GM20431 (cell line): ENCODE results near the gene CDA.

Source experiments
- in situ Hi-C: fragments of 300-500 bp; cut with MseI, MboI; formaldehyde crosslinking; loops from one replicate; pipeline ENCODE4 v1.15.0; 2020; ENCODE audit warnings: low sequenced_read_pairs; ENCODE audit not compliant: unreplicated experiment

CDA gene

DNA sequence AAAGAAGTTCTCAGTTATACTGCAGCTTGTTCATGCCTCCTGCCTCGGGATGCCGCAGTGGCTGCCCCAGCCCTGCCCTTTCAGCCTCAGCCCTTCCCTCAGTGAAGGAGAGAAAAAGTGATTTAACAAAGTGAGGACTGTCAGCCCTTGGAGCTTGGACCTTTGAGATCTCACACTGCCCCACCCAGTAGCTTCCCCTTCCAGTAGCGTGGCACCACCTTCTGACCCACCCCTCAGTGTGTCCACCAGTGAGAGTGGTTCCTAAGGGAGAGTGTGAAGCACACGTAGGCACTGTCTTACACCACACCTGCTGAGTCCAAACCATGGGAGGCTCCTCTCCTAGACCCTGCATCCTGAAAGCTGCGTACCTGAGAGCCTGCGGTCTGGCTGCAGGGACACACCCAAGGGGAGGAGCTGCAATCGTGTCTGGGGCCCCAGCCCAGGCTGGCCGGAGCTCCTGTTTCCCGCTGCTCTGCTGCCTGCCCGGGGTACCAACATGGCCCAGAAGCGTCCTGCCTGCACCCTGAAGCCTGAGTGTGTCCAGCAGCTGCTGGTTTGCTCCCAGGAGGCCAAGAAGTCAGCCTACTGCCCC is at the start of gene CDA:
CDA (plus strand) TSS at position 464 of the 592 bp plus-strand sequence; CDS start at position 497, 33 bp downstream.
- in situ Hi-C loops, result no loop called here

DNA sequence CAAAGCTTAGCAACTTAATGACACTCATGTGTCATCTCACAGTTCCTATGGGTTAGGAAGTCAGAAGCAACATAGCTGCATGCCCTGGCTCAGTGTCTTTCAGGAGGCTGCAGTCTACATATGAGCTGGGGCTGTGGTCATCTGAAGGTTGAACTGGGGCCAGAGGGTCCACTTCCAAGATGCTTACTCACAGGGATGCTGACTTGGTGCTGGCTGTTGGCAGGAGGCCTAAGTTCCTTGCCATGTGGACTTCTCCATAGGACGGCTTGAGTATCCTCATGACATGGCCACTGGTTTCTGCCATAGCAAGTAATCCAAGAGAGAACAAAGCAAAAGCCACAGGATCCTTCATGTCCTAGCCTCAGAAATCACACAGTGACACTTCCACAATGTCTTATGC is 48.6 kb upstream of the CDA start:
- in situ Hi-C loops, result no loop called here

DNA sequence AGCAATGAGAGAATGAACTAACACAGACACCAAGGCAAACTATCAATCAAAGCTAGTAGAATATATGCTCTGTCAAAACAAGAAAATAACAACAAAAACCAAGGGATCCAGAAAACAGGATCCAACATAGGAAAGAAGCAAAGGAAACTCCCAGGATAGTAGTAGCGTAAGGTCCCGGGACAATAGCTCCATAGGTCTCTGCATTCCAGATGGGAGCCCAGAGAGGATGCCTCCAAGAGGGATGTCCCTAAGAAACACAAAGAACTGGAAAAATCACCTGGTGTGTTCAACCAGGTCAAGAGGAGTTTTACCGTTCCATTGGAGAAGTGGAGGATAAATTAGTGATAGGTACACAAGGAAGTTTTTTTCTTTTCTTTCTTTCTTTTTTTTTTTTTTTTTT is 42.3 kb upstream of the CDA start:
- in situ Hi-C loops, result no loop called here

DNA sequence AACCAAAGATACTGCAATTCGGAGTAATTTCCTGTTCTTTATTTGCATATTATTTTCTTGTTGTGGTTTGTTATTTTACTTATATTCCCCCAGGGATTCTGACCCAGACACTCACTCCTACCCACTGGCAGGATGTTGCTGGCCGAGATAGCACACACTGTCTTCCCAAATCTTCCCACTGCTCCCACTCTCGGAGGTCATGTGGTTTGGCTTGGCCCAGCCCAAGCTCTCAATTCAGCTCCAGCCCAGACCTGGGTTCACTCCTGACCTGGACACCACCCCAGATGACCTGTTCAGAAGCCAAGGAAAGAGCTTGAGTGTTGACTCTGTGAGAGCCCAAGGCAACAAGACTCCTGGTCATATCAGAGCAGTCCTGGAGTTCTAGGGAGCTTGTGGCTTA is 37.7 kb upstream of the CDA start:
- in situ Hi-C loops, result no loop called here

DNA sequence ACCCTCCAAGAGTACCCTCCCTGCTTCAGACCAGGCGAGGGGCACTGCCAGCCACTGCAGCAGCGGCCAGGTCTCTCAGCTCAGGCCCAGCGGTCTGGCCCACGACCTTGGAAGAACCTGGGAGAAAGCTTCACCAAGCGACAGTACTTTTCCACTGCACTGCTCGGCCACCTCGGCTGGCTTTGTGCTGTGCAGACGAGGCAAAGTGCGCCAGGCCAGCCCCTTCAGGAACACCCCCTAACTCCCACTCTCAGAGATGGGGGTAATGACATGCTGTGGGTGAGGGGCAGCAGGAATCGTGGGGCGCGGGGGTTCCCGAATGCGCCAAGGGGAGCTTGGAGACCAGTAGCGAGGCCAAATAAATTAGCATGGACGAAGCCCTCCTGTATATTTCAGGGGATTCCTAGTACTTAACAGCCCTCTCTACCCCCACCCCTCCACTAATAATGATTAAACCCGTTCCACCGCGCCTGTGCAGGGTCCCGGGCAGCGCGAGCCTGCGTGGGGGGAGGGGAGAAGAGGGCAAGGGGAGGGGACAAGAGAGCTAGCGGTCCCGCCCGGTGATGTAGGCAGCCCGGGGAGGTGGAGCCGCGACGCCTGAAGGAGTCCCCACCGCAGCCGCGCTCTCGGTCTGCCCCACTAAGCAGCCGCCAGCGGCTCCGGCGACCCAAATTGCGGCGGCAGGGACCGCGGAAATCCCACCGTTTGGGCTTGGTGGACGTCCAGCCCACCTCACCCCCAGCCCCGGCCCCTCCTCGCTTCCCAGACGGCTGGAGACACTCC is 36.8 kb upstream of the CDA start, which contains the start of gene FAM43B:
FAM43B (plus strand) TSS at position 629 of the 783 bp plus-strand sequence. CDS start 401 bp downstream, outside the sequence.
- in situ Hi-C loops, result no loop called here

DNA sequence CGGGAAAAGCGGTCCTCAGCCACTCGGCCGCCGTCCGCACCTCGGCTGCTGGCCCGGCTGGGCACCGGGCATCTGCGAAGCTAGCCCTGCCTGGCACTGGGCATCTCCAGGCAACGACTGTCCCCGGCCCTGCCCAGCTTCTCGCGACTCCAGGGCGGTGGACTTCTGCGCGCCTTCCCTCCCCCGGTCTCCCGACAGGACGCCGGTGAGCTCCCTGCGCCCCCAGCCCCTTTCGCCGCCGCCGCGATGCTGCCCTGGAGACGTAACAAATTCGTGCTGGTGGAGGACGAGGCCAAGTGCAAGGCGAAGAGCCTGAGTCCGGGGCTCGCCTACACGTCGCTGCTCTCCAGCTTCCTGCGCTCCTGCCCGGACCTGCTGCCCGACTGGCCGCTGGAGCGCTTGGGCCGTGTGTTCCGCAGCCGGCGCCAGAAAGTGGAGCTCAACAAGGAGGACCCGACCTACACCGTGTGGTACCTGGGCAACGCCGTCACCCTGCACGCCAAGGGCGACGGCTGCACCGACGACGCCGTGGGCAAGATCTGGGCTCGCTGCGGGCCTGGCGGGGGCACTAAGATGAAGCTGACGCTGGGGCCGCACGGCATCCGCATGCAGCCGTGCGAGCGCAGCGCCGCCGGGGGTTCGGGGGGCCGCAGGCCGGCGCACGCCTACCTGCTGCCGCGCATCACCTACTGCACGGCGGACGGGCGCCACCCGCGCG is 36.0 kb upstream of the CDA start:
- in situ Hi-C loops, result no loop called here

DNA sequence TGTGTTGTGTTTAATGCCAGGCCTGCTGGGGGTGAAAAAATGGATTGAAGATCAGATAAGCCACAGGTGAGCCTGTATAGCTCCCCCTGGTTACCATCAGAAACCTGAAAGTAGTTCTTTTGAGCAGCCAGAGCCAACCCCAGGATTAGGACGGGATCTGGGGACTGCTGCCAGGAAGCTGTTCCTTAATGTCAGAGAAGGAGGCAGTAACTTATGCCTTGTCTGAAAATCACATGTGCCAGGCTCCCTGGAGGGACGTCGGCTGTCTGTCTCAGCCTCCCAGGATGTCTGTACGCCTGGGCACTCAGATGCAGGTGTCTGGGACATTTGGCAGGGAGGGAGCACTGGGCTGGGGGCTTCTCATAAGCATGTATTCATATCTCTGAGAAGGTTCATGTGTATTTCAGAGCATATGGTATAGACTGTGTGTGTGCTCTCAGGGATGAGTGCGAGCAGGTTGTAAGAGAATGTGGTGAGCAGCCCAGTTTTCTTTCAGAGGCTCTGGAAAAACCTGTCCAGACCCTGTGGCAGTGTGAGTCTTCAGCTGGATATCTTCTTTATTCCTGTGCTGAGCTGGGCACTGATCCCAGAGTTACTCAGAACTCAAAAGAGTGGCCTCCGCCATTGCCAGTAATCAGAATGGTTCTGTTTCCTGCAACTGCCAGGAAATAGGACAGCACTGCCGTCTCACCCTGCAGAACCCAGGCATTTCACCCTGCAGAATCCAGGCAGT is 33.7 kb upstream of the CDA start:
- in situ Hi-C loops, result no loop called here

DNA sequence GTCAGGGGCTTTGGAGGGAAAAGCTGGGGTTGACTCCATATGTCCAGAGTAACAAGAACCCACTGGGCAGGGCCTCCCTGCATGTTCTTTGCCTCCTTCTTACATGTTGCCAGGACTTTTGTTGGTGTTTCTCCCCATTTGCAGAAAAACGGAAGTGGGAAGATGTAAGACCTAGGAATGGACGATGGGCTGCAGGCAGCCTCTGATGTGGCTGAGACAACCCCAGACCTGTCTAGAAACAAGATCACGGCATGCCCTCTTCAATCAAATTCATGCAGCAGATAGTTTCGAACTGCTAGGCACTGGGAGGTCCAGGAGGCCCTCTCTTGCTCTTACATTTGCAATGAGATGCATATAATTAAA is 33.2 kb upstream of the CDA start:
- in situ Hi-C loops, result no loop called here

DNA sequence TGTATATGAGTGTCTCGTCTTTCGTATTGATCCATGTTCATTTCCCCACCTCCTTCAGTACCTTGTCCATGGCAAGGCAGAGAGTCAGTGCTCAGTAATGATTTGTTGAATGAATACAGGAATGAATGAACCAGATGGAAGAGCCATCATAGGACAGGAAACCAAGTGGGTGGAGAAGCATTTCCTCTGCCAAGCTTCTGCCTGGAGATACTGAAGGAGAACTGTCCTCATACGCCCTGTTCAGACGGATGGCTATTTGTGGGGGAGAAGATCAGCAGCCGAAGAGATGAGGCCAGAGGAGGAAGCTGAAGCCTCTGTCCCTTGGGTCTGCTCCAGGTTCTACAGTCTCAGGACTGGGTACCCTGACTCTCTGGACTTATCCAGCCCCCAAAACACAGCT is 30.7 kb upstream of the CDA start:
- in situ Hi-C loops, result no loop called here

DNA sequence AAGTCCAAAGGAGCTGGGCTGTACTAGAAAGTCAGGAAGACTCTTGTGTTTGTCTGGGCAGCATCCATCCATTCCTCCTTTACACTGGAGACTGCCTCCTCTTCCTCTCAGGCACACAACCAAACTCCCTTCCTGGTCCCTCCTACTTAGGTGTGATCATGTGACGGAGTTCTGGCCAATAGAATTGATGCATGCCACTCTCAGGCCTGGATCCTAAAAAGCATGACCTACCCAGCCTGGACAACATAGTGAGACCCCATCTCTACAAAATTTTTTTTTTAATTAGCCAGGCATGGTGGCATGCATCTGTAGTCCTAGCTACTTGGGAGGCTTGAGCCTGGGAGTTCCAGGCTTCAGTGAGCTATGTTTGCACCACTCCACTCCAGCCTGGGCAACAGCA is 27.9 kb upstream of the CDA start:
- in situ Hi-C loops, result no loop called here

DNA sequence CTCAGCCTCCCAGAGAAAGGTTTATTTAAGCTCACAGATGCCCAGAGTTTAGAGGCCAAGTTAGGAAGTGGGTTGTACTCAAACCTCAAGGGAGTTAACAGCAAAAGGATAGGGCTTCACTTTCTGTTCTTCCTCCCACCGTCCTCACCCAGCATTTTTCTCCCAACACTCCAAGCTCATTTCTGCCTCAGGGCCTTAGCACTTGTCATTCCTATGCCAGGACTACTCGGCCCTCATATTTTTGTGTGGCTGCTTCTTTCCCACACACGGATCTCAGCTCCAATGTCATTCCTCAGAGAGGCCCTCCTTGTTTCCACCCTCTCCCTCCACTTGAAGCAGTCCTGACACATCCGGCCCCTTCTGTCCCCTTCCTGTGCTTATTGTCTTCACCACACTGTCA is 23.7 kb upstream of the CDA start:
- in situ Hi-C loops, result no loop called here

DNA sequence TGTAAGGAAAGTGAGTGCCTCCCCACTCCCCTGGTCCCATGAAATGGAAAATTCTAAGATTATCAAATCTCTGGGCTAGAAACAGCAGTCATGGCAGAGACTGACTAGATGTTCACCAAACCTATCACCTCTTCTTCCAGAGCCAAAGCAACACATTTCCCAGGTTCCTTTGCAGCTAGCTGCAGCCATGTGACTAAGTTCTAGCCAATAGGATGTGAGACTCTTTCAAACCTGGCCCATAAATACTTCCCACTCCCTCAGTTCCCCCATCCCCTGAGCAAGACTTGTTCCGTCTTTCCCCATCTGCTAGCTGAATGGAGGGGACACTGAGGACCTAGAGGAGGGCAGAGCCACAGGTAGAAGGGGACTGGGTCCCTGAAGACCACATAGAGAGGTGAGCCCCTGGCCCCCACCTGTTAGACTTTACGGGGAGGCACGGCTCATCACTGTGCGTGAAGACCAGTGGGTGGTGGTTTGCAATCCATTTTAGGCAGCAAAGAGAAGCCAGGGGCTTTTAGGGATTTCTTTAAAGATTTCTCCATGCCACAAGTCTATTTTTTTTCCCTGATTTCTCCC is 19.3 kb upstream of the CDA start:
- in situ Hi-C loops, result no loop called here

DNA sequence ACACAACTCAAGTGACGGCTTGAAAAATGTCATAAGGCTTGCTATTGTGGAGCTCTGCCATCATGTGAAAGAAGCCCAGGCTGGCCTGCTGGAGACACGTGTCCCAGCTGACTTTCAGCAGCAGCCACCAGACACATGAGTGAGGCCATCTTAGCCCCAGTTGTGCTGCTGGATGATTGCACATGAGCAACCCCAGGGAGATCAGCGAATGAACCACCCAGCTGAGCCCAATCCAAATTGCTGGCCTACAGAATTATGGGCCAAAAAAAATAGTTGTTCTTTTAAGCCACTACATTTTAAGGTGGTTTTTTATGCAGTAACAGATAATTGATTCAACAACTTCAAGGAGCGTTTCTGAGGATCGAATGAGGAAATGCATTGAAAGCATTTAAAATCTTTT is 17.5 kb upstream of the CDA start:
- in situ Hi-C loops, result no loop called here

DNA sequence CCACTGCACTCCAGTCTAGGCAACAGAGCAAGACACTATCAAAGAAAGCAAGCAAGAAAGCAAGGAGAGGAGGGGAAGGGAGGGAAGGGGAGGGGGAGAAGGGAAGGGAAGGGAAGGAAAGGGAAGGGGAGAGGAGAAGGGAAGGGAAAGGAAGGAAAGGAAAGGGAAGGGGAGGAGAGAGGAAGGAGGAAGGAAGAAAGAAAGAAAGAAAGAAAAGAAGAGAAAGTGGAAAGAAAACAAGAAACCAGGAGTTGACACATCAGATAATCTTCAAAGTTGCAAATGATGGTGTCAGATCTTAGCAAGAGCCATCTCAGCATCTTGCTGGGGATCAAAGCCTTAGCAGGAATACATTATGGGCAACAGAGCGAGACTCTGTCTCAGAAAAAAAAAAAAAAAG is 14.9 kb upstream of the CDA start:
- in situ Hi-C loops, result no loop called here

DNA sequence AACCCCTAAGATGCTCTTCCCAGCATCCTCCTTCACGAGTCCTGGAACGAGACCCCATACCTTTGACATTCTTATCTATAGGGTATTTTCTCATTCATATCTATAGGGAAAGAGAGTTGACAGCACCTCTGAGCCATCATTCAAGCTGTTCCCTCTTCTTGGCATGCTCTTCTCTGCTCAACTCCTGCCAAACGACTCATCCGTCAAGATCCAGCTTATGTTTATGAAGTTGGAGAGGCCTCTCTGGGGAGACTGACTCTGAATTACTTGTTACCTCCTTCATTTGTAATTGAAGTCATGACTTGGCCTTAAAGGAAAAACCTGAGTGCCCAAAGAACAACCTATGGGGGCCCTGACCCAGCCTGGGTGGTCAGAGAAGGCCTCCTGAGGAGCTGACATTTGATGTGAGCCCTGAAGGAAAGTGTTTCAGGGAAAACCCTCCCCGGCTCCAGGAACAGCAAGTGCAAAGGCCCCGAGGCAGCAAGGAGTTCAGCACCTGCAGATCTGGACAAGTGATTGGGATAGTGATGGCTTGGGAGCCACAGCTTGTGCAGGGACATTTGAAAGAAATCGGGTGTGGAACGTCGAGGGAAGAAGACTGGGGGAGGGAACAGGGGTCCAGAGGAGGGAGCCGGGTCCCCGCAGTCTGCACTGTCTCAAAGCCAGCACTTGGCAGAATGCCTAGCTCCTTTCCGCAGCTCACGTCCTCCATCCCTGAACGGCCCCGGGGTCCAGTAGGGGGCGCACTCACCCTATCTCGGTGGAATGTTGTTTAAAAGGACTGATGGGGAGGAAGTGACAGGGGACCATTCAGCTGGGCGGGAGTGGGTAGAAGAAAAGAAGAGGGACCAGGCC is 14.0 kb upstream of the CDA start:
- in situ Hi-C loops, result no loop called here

DNA sequence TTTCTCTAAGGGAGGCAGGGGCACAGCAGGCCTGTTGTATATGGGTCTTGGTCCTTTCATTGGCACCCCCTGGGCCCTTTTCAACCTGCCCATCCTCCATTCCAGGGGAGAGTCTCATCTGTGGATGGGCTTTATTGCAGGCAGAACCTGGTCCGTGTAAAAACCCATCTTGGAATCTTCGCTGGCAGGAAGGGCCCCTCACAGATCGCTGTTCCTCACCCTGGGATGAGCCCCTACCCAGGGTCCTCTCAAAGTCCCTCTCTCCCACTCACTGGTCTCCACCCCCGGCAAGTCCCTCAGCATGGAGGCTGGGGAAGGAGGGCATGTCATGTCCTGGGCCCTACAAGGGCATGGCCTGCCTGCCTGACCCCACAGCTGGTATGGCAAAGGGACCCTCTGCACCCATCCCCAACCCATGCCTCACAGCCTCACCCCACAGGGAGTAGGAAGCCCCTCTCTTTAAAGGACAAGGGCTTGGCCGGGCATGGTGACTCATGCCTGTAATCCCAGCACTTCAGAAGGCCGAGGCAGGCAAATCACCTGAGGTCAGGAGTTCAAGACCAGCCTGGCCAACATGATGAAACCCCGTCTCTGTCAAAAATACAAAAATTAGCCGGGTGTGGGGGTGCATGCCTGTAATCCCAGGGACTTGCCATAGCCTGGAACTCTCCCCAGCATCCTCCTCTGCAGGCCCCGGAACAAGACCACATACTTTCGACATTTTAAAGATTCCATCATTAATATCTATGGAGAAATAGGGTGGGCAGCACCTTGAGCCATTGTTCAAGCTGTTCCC is 13.2 kb upstream of the CDA start:
- in situ Hi-C loops, result no loop called here

DNA sequence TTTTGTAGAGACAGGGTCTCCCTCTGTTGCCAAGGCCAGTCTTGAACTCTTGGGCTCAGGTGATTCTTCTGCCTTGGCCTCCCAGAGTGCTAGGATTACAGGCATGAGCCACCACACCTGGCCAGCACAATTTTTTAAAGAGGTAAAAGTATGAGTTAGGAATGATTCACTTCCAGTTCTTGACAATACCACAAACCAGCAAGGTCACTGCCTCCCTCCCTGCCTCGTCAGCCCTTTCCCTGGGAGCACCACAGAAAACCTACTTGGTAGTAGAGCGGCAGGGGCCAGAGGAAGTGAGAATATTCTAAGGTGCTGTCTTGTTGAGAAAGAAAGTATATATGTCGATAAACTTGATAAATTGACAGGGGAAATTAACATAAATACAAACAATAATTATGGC is 10.8 kb upstream of the CDA start:
- in situ Hi-C loops, result no loop called here

DNA sequence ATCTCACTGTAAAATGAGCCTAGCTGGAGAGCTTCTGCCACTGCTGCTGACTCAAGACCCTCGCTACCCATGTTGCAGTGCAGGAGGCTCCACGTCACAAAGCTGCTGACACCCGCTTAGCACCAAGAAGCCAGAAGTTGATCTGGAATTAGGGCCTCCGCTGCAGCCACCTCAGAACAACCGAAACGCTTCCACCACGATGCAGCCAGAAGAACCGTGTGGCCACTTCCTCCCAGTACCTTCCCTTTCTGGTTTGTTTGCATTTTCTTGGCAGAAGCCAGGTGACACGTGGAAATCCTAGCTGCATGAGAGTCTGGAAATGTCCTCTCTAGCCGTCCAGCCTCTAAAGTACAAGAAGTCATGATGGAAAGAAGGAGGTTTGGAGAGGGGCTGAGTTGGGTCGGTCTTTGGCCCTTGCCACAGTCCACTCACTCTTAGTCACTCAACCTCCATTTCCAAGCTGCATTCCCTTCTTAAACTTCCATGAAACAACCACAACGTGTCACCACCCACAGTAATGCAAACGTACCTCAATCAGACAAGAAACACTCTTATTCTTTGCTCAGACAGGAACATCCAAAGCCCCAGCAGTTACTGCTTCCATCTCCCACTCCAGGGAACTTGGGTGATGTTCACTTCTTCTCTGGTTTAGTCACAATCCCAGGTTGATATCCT is 10.0 kb upstream of the CDA start:
- in situ Hi-C loops, result no loop called here
